Measurements from ENCODE around the gene TSPAN9. TPM values are rescaled to one million over a fixed set of nuclear protein-coding genes. Genes with fewer than 3 reads are reported as not detected.

TSPAN9 gene
- total RNA-seq, 4 donors from 2014 or later = 23.4 to 43.3 (median 29.4) TPM

DNA sequence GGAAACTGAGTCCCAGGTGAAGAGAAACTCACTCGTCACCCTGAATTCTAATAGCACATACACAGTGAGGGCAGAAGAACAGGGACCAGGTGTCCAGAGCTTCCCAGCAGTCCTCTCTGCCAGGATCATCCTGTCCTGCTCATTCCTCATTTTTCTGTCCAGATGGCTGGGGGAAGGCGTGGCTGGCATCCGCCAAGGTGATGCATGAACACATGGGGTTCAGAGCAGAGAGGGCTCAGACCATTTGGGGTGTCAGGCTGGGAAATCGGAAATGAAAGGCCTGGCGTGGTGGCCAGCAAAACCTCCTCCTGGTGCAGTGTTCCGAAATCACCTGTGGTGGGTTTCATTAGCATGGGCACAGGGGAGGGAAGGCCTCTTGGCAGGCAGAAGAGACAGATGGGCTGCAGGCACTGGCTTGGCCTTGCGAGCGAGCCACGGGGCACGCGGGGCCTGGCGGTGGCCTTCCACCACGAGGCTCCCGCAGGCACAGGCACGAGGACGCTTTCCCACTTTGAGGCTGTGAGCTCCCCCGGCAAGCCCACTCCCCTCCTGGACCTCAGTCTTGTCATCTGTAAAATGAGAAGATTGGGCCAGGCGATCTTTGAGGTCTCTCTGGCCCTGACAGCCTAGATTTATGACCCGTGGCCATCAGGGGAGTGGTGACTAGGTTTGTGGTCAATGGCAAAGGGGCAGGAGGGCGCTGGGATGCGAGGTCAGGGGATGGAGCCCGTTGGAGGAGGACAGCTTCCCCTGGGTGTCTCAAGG, 68.5 kb downstream of the TSPAN9 start:
- ATAC-seq (ENCODE audit: low FRiP score) = no peak
- no peak for DNase-seq (ENCODE audit: low spot score)
- TF ChIP-seq CTCF (IDR thresholded peaks at IDR 0.05) = no peak

DNA sequence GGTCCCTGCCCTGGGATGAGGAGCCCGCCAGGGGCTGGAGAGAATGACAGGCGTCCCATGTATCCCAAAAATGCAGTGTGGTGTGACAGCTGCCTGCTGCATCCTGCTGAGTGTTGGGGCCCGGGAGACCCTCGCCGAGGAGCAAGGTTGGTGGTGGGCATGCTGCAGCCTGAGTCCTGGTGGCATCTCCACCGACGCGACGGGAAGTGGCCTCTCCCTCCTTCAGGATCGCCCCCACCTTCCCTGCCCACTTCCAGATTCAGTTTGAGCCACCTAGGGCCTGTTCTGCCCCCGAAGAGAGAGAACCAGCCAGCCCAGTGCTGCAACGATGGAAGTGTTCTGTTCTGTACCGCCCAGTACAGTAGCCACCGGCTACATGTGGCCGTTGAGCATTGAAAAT, 70.1 kb downstream of the TSPAN9 start:
- no peak for ATAC-seq (ENCODE audit: low FRiP score)
- TF ChIP-seq CTCF (IDR thresholded peaks at IDR 0.05) = no peak
- DNase-seq (ENCODE audit: low spot score) = no peak

DNA sequence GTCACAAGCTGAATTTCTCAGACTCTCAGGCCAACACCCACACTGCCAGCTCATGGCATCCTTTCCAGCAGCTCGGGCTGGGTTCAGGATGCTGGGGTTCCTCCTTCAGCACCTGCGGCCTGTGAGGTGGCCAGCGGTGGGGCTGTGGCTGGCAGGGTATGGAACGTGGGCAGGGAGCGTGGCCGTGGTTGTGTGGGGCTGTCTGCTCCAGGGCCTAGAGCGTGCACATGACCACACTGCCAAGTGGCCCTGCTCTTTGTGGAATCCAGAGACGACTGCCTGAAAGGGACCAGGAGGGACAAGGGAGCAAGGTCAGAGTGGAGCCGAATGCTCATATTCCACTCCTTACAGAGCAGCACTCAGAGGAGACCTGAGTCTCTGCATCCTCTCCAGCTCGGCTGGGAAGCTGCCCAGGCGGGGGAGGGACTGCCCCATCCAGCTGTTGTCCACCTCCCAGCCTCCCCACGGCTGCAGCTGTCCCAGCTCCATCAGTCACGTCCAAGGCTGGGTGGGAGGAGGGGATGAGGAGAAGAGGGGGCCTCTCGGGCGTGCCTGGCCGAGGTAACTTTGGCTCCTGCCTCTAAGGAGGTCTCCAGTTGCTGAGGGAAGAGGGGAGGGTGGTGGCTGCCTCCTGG, 71.3 kb downstream of the TSPAN9 start:
- DNase-seq (ENCODE audit: low spot score) = no peak
- TF ChIP-seq CTCF (IDR thresholded peaks at IDR 0.05) = no peak

GRCh38 chr12:3149515-3150307, 72.5 kb downstream of the TSPAN9 start:
- TF ChIP-seq CTCF (IDR thresholded peaks at IDR 0.05) = no peak
- DNase-seq (ENCODE audit: low spot score) = no peak
- ATAC-seq (ENCODE audit: low FRiP score) = peak; percentile 57

More for the DNA sequence above, 71.3 kb downstream of the TSPAN9 start:
- ATAC-seq (ENCODE audit: low FRiP score) = no peak

GRCh38 chr12:3150308-3150670, 73.1 kb downstream of the TSPAN9 start:
- ATAC-seq (ENCODE audit: low FRiP score) (no peak), DNase-seq (ENCODE audit: low spot score) (no peak)
- TF ChIP-seq CTCF (IDR thresholded peaks at IDR 0.05) = no peak

- TF ChIP-seq CTCF (IDR thresholded peaks at IDR 0.05) = no peak
- no peak for ATAC-seq (ENCODE audit: low FRiP score)
- no peak for DNase-seq (ENCODE audit: low spot score)
These were observed 74.0 kb downstream of the TSPAN9 start for GRCh38 chr12:3150931-3151835.

All from omental fat pad (tissue), 4 donors.